Measurements from ENCODE around the gene GPAT2.

DNA sequence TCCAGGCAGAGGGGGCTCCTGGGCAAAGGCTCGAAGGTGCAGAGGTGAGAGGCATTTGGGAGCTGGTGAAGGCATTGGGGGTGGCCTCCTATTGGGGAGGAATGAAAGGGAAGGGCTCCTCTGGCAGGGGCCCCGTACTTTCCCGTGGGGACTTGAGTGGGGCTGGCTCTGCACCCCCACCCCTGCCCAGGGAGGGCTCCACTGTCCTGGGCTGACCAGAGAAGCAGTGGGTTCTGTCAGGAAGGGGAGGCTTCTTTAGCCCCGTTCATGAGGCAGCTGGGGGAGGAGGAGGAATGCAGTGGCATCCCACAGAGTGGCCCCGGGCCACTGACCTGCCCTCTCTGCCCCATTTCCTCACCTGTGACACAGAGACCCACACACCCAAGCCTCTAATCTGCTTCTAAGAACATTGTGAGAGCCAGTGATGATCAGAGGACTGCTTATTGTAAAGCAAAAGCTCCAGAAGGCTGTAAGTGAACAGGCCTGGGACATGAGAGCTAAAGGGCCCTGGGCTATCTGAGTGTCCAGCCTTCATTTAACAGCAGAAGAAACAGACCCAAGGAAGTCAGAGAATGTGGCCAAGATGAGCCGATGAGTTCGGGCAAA is 38.6 kb upstream of the GPAT2 start:
- TF ChIP-seq CTCF (IDR thresholded peaks at IDR 0.05; ENCODE audit: low read depth, low read length) (no peak), EZH2phosphoT487 (IDR thresholded peaks at IDR 0.05; ENCODE audit: low read depth) (no peak)
